ENCODE results near the gene PDLIM4.

PDLIM4 gene

GRCh38 chr5:132229236-132229635 is 28.3 kb upstream of the PDLIM4 start:
- TF ChIP-seq POLR2A (IDR thresholded peaks at IDR 0.05; ENCODE audit: extremely low read depth, insufficient read length) (no peak), CTCF (IDR thresholded peaks at IDR 0.05; ENCODE audit: low read depth, low read length) (no peak), MAX (IDR thresholded peaks at IDR 0.05; ENCODE audit: low read depth, low read length) (no peak), MYC (IDR thresholded peaks at IDR 0.05; ENCODE audit: low read depth, low read length) (no peak)
- DNase-seq (ENCODE audit: low read depth) = no peak
- H3K4me3 ChIP-seq (ENCODE audit: low read depth, low read length) = no peak overlapping the region

- no peak overlapping the region for H3K4me3 ChIP-seq (ENCODE audit: low read depth, low read length)
- TF ChIP-seq MYC (IDR thresholded peaks at IDR 0.05; ENCODE audit: low read depth, low read length) = no peak
- no peak for TF ChIP-seq POLR2A (IDR thresholded peaks at IDR 0.05; ENCODE audit: extremely low read depth, insufficient read length)
- TF ChIP-seq MAX (IDR thresholded peaks at IDR 0.05; ENCODE audit: low read depth, low read length) = no peak
- TF ChIP-seq CTCF (IDR thresholded peaks at IDR 0.05; ENCODE audit: low read depth, low read length) = no peak
- no peak for DNase-seq (ENCODE audit: low read depth)
Observed at GRCh38 chr5:132230871-132231270, 26.6 kb upstream of the PDLIM4 start.

GRCh38 chr5:132232465-132232864 is 25.0 kb upstream of the PDLIM4 start:
- TF ChIP-seq MAX (IDR thresholded peaks at IDR 0.05; ENCODE audit: low read depth, low read length) (no peak), CTCF (IDR thresholded peaks at IDR 0.05; ENCODE audit: low read depth, low read length) (no peak), POLR2A (IDR thresholded peaks at IDR 0.05; ENCODE audit: extremely low read depth, insufficient read length) (no peak), MYC (IDR thresholded peaks at IDR 0.05; ENCODE audit: low read depth, low read length) (no peak)
- no peak for DNase-seq (ENCODE audit: low read depth)
- no peak overlapping the region for H3K4me3 ChIP-seq (ENCODE audit: low read depth, low read length)

- H3K4me3 ChIP-seq (ENCODE audit: low read depth, low read length) = no peak overlapping the region
- no peak for DNase-seq (ENCODE audit: low read depth)
- TF ChIP-seq MYC (IDR thresholded peaks at IDR 0.05; ENCODE audit: low read depth, low read length) = no peak
- TF ChIP-seq MAX (IDR thresholded peaks at IDR 0.05; ENCODE audit: low read depth, low read length) = no peak
- TF ChIP-seq POLR2A (IDR thresholded peaks at IDR 0.05; ENCODE audit: extremely low read depth, insufficient read length) = no peak
- no peak for TF ChIP-seq CTCF (IDR thresholded peaks at IDR 0.05; ENCODE audit: low read depth, low read length)
Observed at GRCh38 chr5:132233081-132233480, 24.4 kb upstream of the PDLIM4 start.

- no peak overlapping the region for H3K4me3 ChIP-seq (ENCODE audit: low read depth, low read length)
- DNase-seq (ENCODE audit: low read depth) = no peak
- TF ChIP-seq POLR2A (IDR thresholded peaks at IDR 0.05; ENCODE audit: extremely low read depth, insufficient read length) (no peak), MYC (IDR thresholded peaks at IDR 0.05; ENCODE audit: low read depth, low read length) (no peak), MAX (IDR thresholded peaks at IDR 0.05; ENCODE audit: low read depth, low read length) (no peak), CTCF (IDR thresholded peaks at IDR 0.05; ENCODE audit: low read depth, low read length) (no peak)
Observed at GRCh38 chr5:132233811-132234683, 23.4 kb upstream of the PDLIM4 start.
